DOHH2 (cell line): ENCODE data around the gene FAM131C.

ENCODE experiments used
- H3F3A ChIP-seq: fragments of 200-600 bp; sonication (generic), shearing (Covaris generic); 2 replicates; pipeline ENCODE4 v1.6.0; 2016; ENCODE audit warnings: antibody characterized with exemption, mild to moderate bottlenecking; ENCODE audit not compliant: control insufficient read depth, insufficient read depth
- H3K27ac ChIP-seq: fragments of 200-600 bp; sonication (generic); 2 replicates; pipeline ENCODE4 v1.5.1; 2014; ENCODE audit warnings: low read depth, mild to moderate bottlenecking, low read length, moderate library complexity
- H3K27me3 ChIP-seq: fragments of 200-600 bp; sonication (generic); 2 replicates; pipeline ENCODE4 v1.6.1; 2014; ENCODE audit warnings: mild to moderate bottlenecking, low read length, mixed read lengths; ENCODE audit not compliant: control insufficient read depth
- H3K36me3 ChIP-seq: fragments of 200-600 bp; sonication (generic); 2 replicates; pipeline ENCODE4 v1.6.1; 2014; ENCODE audit warnings: mild to moderate bottlenecking, low read length, moderate library complexity, mixed read lengths; ENCODE audit not compliant: control insufficient read depth
- H3K4me1 ChIP-seq: fragments of 200-600 bp; sonication (generic); 2 replicates; pipeline ENCODE4 v1.6.1; 2014; ENCODE audit warnings: mild to moderate bottlenecking, low read length, mixed read lengths; ENCODE audit not compliant: control insufficient read depth
- H3K4me2 ChIP-seq: fragments of 200-600 bp; sonication (generic); 2 replicates; pipeline ENCODE4 v1.6.0; 2014; ENCODE audit warnings: mild to moderate bottlenecking, low read length, moderate library complexity
- H3K4me3 ChIP-seq: fragments of 200-600 bp; sonication (generic); 2 replicates; pipeline ENCODE4 v1.5.1; 2014; ENCODE audit warnings: mild to moderate bottlenecking, low read length, mixed read lengths
- H3K79me2 ChIP-seq: fragments of 200-600 bp; sonication (generic); 2 replicates; pipeline ENCODE4 v1.6.1; 2014; ENCODE audit warnings: mild to moderate bottlenecking, low read length, mixed read lengths; ENCODE audit not compliant: control insufficient read depth
- H3K9me2 ChIP-seq: fragments of 200-600 bp; sonication (generic); replicated peaks from 2 replicates; pipeline ENCODE4 v1.6.1; 2014; ENCODE audit warnings: mild to moderate bottlenecking, low read length, mixed read lengths; ENCODE audit not compliant: control insufficient read depth
- H3K9me3 ChIP-seq: fragments of 200-600 bp; sonication (generic); 2 replicates; pipeline ENCODE4 v1.6.1; 2014; ENCODE audit warnings: antibody characterized with exemption, low read length, mixed read lengths; ENCODE audit not compliant: control insufficient read depth, insufficient read depth
- H4K20me1 ChIP-seq: fragments of 200-600 bp; sonication (generic); 2 replicates; pipeline ENCODE4 v1.6.0; 2014; ENCODE audit warnings: low read depth, mild to moderate bottlenecking, antibody characterized with exemption, low read length, moderate library complexity; ENCODE audit not compliant: control insufficient read depth, insufficient read depth
- CTCF ChIP-seq: fragments of 200-600 bp; sonication (generic); IDR thresholded peaks from one replicate; pipeline ENCODE4 v1.5.1; 2014; ENCODE audit warnings: antibody characterized with exemption, mild to moderate bottlenecking, low read depth, low read length; ENCODE audit not compliant: poor library complexity, severe bottlenecking
- EZH2phosphoT487 ChIP-seq: fragments of 200-600 bp; sonication (generic); IDR thresholded peaks from 2 replicates; pipeline ENCODE4 v1.6.1; 2017; ENCODE audit warnings: borderline replicate concordance, mild to moderate bottlenecking, antibody characterized with exemption, low read length, moderate library complexity, mixed read lengths

Gene FAM131C

DNA sequence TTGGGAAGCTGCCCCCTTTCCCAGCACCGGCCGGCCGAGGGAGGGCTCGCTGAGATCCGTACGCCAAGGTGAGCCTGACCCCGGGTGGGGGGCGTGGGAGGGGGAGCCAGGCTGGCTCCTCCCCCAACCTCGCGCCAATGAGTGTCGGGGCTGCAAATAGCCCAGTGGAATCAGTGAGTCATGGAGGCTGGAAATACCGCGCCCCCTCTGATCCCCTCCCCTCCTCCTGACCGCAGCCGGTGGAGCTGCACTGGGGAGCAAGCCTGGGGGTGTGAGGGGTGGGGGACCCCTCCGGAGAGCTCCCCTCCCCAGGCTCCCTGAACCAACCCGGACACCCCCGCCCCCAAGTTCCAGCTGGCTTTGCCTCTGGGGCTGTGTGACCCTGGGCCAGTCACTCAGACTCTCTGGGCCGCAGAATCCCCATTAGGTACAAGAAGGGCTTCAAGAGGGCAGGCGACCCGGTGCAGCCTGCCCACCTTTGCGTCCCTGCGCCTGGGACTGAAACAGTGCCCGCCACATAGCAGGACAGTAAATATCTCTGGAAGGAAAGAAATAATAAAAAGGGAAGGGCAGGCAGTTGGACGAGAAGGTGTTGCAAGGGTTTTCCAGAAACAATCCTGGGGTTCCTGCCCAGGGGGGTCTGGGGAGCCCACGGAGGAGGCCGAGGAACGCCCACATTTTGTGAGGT is 60.1 kb downstream of the FAM131C start:
- Histone ChIP-seq H3K36me3 (no peaks in the 10 kb centered on the region), H3F3A (no peaks in the 10 kb centered on the region), H3K27ac (no peak overlapping the region), H3K27me3 (peaks cover 20% of the 10 kb centered on the region), H3K9me3 (no peaks in the 10 kb centered on the region), H3K9me2 (no peaks in the 10 kb centered on the region), H4K20me1 (no peaks in the 10 kb centered on the region), H3K4me2 (peak overlapping the region; percentile 66), H3K79me2 (no peaks in the 10 kb centered on the region), H3K4me3 (peak overlapping the region; percentile 62), H3K4me1 (peaks cover 32% of the 10 kb centered on the region)
- TF ChIP-seq EZH2phosphoT487: no peak

DNA sequence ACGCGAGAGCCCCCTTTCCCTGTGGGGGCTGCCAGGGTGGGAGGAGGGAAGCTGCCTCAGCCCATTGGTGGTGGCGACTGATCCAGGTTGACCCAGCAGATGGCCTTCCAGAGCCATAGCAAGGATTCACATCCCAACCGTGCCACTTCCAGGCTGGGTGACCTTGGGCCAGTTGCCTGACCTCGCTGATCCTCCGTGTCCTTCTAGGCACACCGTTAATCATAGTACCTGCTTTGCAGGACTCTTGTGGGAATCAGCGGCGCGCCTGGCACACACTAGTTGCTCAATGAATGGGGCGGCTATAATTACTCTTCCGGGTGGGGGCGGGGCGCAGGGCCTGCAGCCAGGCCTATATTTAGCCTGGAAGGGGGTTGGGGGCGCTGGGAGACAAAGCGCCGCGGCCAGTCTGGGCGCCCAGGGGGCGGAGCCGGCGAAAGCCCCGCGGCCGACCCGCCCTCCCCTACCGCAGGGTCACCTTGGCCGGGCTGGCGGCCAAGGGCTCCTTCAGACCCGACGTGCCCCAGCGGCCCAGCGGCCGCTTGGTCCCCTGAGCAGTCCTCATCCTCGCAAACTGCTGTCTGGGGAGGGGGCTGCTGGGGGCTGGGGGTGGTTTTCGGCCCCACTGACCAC is 60.7 kb downstream of the FAM131C start:
- H3K27ac ChIP-seq: no peak overlapping the region
- peaks cover 32% of the 10 kb centered on the region for H3K4me1 ChIP-seq
- peak overlapping the region; percentile 66 for H3K4me2 ChIP-seq
- peak overlapping the region; percentile 62 for H3K4me3 ChIP-seq
- no peaks in the 10 kb centered on the region for H3K9me2 ChIP-seq
- no peaks in the 10 kb centered on the region for H3K79me2 ChIP-seq
- no peaks in the 10 kb centered on the region for H3K36me3 ChIP-seq
- H3K27me3 ChIP-seq: peaks cover 20% of the 10 kb centered on the region
- TF ChIP-seq EZH2phosphoT487 (no peak), CTCF (no peak)
- no peaks in the 10 kb centered on the region for H3F3A ChIP-seq
- no peaks in the 10 kb centered on the region for H3K9me3 ChIP-seq
- H4K20me1 ChIP-seq: no peaks in the 10 kb centered on the region

- H3K9me2 ChIP-seq: no peaks in the 10 kb centered on the region
- H3K9me3 ChIP-seq: no peaks in the 10 kb centered on the region
- peak overlapping the region; percentile 66 for H3K4me2 ChIP-seq
- H3F3A ChIP-seq: no peaks in the 10 kb centered on the region
- no peaks in the 10 kb centered on the region for H3K79me2 ChIP-seq
- H3K27me3 ChIP-seq: peaks cover 20% of the 10 kb centered on the region
- TF ChIP-seq CTCF (no peak), EZH2phosphoT487 (no peak)
- no peaks in the 10 kb centered on the region for H4K20me1 ChIP-seq
- H3K36me3 ChIP-seq: no peaks in the 10 kb centered on the region
- H3K27ac ChIP-seq: no peak overlapping the region
- peaks cover 33% of the 10 kb centered on the region for H3K4me1 ChIP-seq
- peak overlapping the region; percentile 62 for H3K4me3 ChIP-seq
These were observed 61.4 kb downstream of the FAM131C start for GRCh38 chr1:16011936-16012589.

DNA sequence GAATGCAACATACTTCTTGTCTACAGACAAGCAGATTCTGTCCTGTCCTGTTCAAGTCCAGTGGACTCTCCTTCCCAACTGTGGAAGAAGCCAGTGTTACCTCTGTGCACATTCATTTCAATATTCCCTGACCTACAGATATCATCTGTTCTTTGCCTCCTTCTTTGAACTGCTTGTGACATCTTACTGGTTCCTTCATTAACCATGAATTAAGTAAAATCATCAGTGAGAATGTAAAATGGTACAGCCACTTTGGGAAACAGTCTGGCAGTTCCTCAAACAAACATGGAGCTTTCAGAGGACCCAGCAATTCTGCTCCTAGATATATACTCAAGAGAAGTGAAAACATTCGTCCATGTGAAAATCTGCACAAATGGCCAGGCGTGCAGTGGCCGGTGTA is 62.6 kb downstream of the FAM131C start:
- Histone ChIP-seq H3K4me1 (peaks cover 46% of the 10 kb centered on the region), H3K4me2 (no peak overlapping the region), H3K4me3 (no peak overlapping the region), H3K36me3 (no peaks in the 10 kb centered on the region), H3K27me3 (peaks cover 22% of the 10 kb centered on the region), H4K20me1 (no peaks in the 10 kb centered on the region), H3K9me2 (no peaks in the 10 kb centered on the region), H3K79me2 (no peaks in the 10 kb centered on the region), H3K9me3 (no peaks in the 10 kb centered on the region), H3K27ac (no peak overlapping the region), H3F3A (no peaks in the 10 kb centered on the region)
- no peak for TF ChIP-seq CTCF
- no peak for TF ChIP-seq EZH2phosphoT487
